ENCODE data around the gene HOATZ. TPM values are rescaled to one million over a fixed set of nuclear protein-coding genes. Genes with fewer than 3 reads are reported as not detected.

HOATZ gene
- total RNA-seq, 4 donors from 2014 or later = not detected

GRCh38 chr11:111530091-111530490, 15.5 kb downstream of the HOATZ start:
- no peak overlapping the region for H3K27ac ChIP-seq
- H3K9me3 ChIP-seq = no peaks in the 10 kb centered on the region
- no peak overlapping the region for H3K4me3 ChIP-seq
- H3K36me3 ChIP-seq = no peaks in the 10 kb centered on the region
- TF ChIP-seq POLR2AphosphoS5 (IDR thresholded peaks at IDR 0.05) = no peak
- no peak for TF ChIP-seq POLR2A (IDR thresholded peaks at IDR 0.05)
- TF ChIP-seq, protein P1, sequence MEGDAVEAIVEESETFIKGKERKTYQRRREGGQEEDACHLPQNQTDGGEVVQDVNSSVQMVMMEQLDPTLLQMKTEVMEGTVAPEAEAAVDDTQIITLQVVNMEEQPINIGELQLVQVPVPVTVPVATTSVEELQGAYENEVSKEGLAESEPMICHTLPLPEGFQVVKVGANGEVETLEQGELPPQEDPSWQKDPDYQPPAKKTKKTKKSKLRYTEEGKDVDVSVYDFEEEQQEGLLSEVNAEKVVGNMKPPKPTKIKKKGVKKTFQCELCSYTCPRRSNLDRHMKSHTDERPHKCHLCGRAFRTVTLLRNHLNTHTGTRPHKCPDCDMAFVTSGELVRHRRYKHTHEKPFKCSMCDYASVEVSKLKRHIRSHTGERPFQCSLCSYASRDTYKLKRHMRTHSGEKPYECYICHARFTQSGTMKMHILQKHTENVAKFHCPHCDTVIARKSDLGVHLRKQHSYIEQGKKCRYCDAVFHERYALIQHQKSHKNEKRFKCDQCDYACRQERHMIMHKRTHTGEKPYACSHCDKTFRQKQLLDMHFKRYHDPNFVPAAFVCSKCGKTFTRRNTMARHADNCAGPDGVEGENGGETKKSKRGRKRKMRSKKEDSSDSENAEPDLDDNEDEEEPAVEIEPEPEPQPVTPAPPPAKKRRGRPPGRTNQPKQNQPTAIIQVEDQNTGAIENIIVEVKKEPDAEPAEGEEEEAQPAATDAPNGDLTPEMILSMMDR (IDR thresholded peaks at IDR 0.05) = no peak
- no peak for TF ChIP-seq EP300 (IDR thresholded peaks at IDR 0.05)
- H3K4me1 ChIP-seq = no peaks in the 10 kb centered on the region
- peaks cover 4% of the 10 kb centered on the region for H3K27me3 ChIP-seq
- 68 to 76% methylated on average over 2 to 3 of the region's 3 CpGs for WGBS, 2 donors (ENCODE audit: low coverage in 1 of 2)
- ATAC-seq = no peak

DNA sequence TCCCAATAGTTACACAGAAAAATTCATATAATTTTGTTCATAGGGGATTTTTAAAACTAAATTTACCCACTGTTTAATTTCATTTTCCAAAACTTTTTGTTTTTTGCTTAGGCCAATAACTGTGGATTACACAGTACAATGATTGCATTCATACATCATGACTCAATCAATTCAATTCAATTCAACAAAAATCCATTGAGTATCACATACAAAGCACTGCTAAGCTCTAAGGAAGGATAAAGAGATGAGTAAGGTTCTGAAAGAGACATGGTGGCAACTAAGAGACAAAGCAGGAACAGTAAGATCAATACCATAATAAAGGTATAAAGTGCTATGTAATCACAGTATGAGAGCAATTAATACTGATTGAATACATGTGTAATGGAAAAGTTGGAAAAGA, 16.6 kb downstream of the HOATZ start:
- TF ChIP-seq POLR2AphosphoS5 (IDR thresholded peaks at IDR 0.05) (no peak), EP300 (IDR thresholded peaks at IDR 0.05) (no peak), POLR2A (IDR thresholded peaks at IDR 0.05) (no peak)
- TF ChIP-seq, protein P1 (IDR thresholded peaks at IDR 0.05) = no peak
- ATAC-seq = no peak
- no peak overlapping the region for H3K27ac ChIP-seq
- no peak overlapping the region for H3K4me3 ChIP-seq
- peaks cover 12% of the 10 kb centered on the region for H3K27me3 ChIP-seq
- no peaks in the 10 kb centered on the region for H3K9me3 ChIP-seq
- H3K36me3 ChIP-seq = no peaks in the 10 kb centered on the region
- H3K4me1 ChIP-seq = no peaks in the 10 kb centered on the region

- TF ChIP-seq POLR2A (IDR thresholded peaks at IDR 0.05) = no peak
- TF ChIP-seq, protein P1 (IDR thresholded peaks at IDR 0.05) = no peak
- TF ChIP-seq POLR2AphosphoS5 (IDR thresholded peaks at IDR 0.05) = no peak
- no peak for TF ChIP-seq EP300 (IDR thresholded peaks at IDR 0.05)
- no peak for ATAC-seq
- WGBS, 2 donors (ENCODE audit: low coverage in 1 of 2) = 62 to 68% methylated on average over 8 of the region's 9 CpGs
Observed at GRCh38 chr11:111531687-111532364, 17.2 kb downstream of the HOATZ start.

GRCh38 chr11:111532365-111532709, 17.8 kb downstream of the HOATZ start:
- H3K4me3 ChIP-seq = no peak overlapping the region
- H3K4me1 ChIP-seq = no peaks in the 10 kb centered on the region
- H3K27me3 ChIP-seq = peaks cover 12% of the 10 kb centered on the region
- TF ChIP-seq EP300 (IDR thresholded peaks at IDR 0.05) (no peak), POLR2AphosphoS5 (IDR thresholded peaks at IDR 0.05) (no peak), POLR2A (IDR thresholded peaks at IDR 0.05) (no peak)
- TF ChIP-seq, protein P1 (IDR thresholded peaks at IDR 0.05) = no peak
- no peaks in the 10 kb centered on the region for H3K36me3 ChIP-seq
- 84 to 93% methylated on average over 3 to 5 of the region's 5 CpGs for WGBS, 2 donors (ENCODE audit: low coverage in 1 of 2)
- H3K9me3 ChIP-seq = no peaks in the 10 kb centered on the region
- no peak overlapping the region for H3K27ac ChIP-seq
- ATAC-seq = no peak

More at GRCh38 chr11:111531687-111532364, 17.2 kb downstream of the HOATZ start:
- Histone ChIP-seq H3K36me3 (no peaks in the 10 kb centered on the region), H3K4me3 (no peak overlapping the region), H3K27me3 (peaks cover 12% of the 10 kb centered on the region), H3K27ac (no peak overlapping the region), H3K4me1 (no peaks in the 10 kb centered on the region), H3K9me3 (no peaks in the 10 kb centered on the region)

- H3K4me1 ChIP-seq = peaks cover 0 to 9% (median 4%) of the 10 kb centered on the region in 3 donors
- H3K27ac ChIP-seq = no peak overlapping the region
- TF ChIP-seq, protein P1 (IDR thresholded peaks at IDR 0.05) = no peak
- no peak for TF ChIP-seq POLR2AphosphoS5 (IDR thresholded peaks at IDR 0.05)
- no peak overlapping the region for H3K4me3 ChIP-seq
- no peaks in the 10 kb centered on the region for H3K9me3 ChIP-seq
- no peak for ATAC-seq
- peaks cover 27% of the 10 kb centered on the region for H3K27me3 ChIP-seq
- H3K36me3 ChIP-seq = no peaks in the 10 kb centered on the region
- WGBS, 2 donors (ENCODE audit: low coverage in 1 of 2) = 76 to 83% methylated on average over 6 of the region's 6 CpGs
Observed at GRCh38 chr11:111535281-111535680, 20.7 kb downstream of the HOATZ start.

Data from gastroesophageal sphincter (tissue), 4 donors.